Gastrocnemius medialis (tissue), 4 donors: ENCODE measurements around the gene PLPP2.

ENCODE experiments used
- POLR2A ChIP-seq, 2 donors: fragments of 450-650 bp; IDR thresholded peaks; one replicate each; pipeline ENCODE4 v1.6.1; 2017; ENCODE audit warnings: antibody characterized with exemption in 2 of 2, mild to moderate bottlenecking in 2 of 2, moderate library complexity in 2 of 2
- TF ChIP-seq, protein P1 (sequence below), 5 experiments: fragments of 450-650 bp in 3 of 5; fragments of 200-600 bp in 2 of 5; sonication (generic) in 2 of 5; IDR thresholded peaks in 4 of 5; conservative IDR thresholded peaks in 1 of 5; 1 replicate in 4 of 5; 2 replicates in 1 of 5; pipeline ENCODE4 v1.5.1; 2016 to 2019; ENCODE audit warnings: antibody characterized with exemption in 5 of 5, mild to moderate bottlenecking in 3 of 5, moderate library complexity in 3 of 5

DNA sequence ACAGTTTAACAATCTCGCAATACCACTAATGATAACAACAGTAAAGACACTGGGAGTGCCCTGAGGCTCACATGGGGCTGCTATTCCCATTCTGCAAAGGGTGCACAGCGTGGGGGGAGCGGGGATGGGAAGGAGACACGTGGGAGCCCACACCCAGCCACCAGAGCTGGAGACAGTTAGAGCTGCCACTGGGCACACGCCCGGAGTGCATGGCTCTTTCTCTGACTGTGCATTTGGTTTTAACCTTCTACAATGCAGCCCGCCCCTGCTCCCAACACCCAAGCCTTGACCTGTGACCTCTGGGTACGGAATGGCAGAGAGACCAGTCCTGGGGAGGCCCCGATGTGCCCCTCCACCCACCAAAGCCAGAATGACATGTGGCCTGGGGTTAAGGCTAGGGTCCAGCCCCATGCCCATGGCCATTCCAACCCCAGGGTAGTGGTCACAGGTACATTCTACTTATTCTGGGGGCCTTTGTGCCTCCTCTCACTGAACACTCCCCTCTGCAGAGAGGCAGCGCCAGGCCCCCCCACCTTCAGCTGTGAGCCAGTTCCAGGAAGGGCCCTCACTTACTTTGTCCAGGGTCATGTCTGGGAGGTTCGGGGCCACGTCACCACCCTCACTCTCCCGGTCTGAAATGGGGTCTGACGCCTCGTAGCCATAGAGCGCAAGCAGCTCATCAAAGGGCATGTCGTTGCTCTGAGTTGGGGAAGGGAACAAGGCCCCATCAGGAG, 36.3 kb upstream of the PLPP2 start:
- TF ChIP-seq, protein P1, sequence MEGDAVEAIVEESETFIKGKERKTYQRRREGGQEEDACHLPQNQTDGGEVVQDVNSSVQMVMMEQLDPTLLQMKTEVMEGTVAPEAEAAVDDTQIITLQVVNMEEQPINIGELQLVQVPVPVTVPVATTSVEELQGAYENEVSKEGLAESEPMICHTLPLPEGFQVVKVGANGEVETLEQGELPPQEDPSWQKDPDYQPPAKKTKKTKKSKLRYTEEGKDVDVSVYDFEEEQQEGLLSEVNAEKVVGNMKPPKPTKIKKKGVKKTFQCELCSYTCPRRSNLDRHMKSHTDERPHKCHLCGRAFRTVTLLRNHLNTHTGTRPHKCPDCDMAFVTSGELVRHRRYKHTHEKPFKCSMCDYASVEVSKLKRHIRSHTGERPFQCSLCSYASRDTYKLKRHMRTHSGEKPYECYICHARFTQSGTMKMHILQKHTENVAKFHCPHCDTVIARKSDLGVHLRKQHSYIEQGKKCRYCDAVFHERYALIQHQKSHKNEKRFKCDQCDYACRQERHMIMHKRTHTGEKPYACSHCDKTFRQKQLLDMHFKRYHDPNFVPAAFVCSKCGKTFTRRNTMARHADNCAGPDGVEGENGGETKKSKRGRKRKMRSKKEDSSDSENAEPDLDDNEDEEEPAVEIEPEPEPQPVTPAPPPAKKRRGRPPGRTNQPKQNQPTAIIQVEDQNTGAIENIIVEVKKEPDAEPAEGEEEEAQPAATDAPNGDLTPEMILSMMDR (IDR thresholded peaks at IDR 0.05 in 4 of 5, conservative IDR thresholded peaks at IDR 0.05 in 1 of 5): no peak
- no peak for TF ChIP-seq POLR2A (IDR thresholded peaks at IDR 0.05)
